Immature natural killer cell (primary cell): ENCODE measurements around the gene HMX1. TPM values are rescaled to one million over a fixed set of nuclear protein-coding genes. Genes with fewer than 3 reads are reported as not detected.

Experiments
- DNase-seq, 3 donors: peaks; one replicate each; pipeline ENCODE4 v3.0.0; 2022; ENCODE audit warnings: mixed read lengths in 1 of 3
- H3K27ac Mint-ChIP-seq, 6 donors: one replicate each; pipeline ENCODE4 v1.8.0; 2020; ENCODE audit warnings: mixed read lengths in 6 of 6, mild to moderate bottlenecking in 5 of 6, inconsistent platforms in 4 of 6, moderate library complexity in 3 of 6
- H3K27me3 Mint-ChIP-seq, 3 donors: one replicate each; pipeline ENCODE4 v1.8.0; 2020 to 2021; ENCODE audit warnings: low read depth in 3 of 3, mild to moderate bottlenecking in 3 of 3, mixed read lengths in 3 of 3, moderate library complexity in 3 of 3, inconsistent platforms in 1 of 3
- H3K36me3 Mint-ChIP-seq, 3 donors: one replicate each; pipeline ENCODE4 v1.8.0; 2020; ENCODE audit warnings: mixed read lengths in 3 of 3, inconsistent platforms in 2 of 3, mild to moderate bottlenecking in 2 of 3
- H3K4me1 Mint-ChIP-seq, 2 donors: one replicate each; pipeline ENCODE4 v1.8.0; 2020; ENCODE audit warnings: inconsistent platforms in 2 of 2, mild to moderate bottlenecking in 2 of 2, mixed read lengths in 2 of 2, moderate library complexity in 1 of 2
- H3K4me3 Mint-ChIP-seq, 5 donors: one replicate each; pipeline ENCODE4 v1.8.0; 2020; ENCODE audit warnings: mild to moderate bottlenecking in 5 of 5, mixed read lengths in 5 of 5, inconsistent platforms in 3 of 5, moderate library complexity in 3 of 5
- H3K9me3 Mint-ChIP-seq, 6 donors: one replicate each; pipeline ENCODE4 v1.8.0; 2020; ENCODE audit warnings: mild to moderate bottlenecking in 6 of 6, mixed read lengths in 6 of 6, inconsistent platforms in 4 of 6, moderate library complexity in 3 of 6
- polyA plus RNA-seq, 3 donors: library from polyadenylated mRNA; unstranded; fragments of 300-500 nt; fragmentation: Illumina TruSeq; gene quantifications; one replicate each; pipeline ENCODE4 v1.2.3, GENCODE V29; 2021

The HMX1 gene
- polyA plus RNA-seq, 3 donors from 2014 or later, result not detected

DNA sequence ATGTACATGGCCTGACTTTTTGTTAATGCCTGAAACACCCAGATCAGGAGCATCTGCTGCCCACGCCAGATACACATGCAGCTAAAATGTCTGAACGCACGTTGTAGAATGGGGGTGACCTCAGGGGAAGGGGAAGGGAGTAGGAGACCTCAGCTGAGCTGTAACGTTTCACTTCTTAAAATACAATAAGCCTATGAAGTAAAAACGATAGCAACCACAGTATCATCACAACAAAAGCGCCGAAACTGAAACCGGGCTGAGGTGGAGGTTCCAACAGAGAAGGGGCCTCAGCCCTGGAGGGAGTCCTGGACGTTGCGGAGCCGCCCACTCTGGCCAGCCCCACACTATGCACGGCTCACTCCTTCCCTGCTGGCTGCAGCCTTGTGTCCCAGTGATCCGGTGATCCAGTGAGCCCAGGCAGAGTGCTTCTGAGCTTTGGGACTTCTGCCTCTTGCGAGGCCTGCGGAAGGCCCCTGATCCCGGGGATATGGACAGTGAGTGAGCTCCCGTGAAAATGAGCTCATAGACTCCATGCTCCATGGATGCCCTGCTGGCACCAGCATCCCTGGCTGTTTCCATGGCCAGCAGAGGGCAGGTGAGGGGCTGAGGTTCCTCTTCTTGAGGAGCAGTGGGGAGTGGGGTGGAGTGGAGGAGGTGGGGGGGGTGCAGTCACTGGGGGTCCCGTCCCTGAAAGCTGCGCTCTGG, 52.0 kb downstream of the HMX1 start:
- H3K4me1 Mint-ChIP-seq, result no peaks in the 10 kb centered on the region
- no peak overlapping the region for H3K4me3 Mint-ChIP-seq
- H3K9me3 Mint-ChIP-seq, result no peaks in the 10 kb centered on the region
- H3K27ac Mint-ChIP-seq, result no peak overlapping the region
- DNase-seq, result no peak
- peaks cover 3 to 6% (median 6%) of the 10 kb centered on the region in 3 donors for H3K27me3 Mint-ChIP-seq
- H3K36me3 Mint-ChIP-seq, result no peaks in the 10 kb centered on the region

- Mint-ChIP-seq H3K4me3 (no peak overlapping the region), H3K9me3 (no peaks in the 10 kb centered on the region), H3K36me3 (no peaks in the 10 kb centered on the region), H3K27me3 (peaks cover 3 to 6% (median 6%) of the 10 kb centered on the region in 3 donors), H3K4me1 (no peaks in the 10 kb centered on the region), H3K27ac (no peak overlapping the region)
- DNase-seq, result no peak
These were observed 52.6 kb downstream of the HMX1 start for GRCh38 chr4:8819019-8819418.

DNA sequence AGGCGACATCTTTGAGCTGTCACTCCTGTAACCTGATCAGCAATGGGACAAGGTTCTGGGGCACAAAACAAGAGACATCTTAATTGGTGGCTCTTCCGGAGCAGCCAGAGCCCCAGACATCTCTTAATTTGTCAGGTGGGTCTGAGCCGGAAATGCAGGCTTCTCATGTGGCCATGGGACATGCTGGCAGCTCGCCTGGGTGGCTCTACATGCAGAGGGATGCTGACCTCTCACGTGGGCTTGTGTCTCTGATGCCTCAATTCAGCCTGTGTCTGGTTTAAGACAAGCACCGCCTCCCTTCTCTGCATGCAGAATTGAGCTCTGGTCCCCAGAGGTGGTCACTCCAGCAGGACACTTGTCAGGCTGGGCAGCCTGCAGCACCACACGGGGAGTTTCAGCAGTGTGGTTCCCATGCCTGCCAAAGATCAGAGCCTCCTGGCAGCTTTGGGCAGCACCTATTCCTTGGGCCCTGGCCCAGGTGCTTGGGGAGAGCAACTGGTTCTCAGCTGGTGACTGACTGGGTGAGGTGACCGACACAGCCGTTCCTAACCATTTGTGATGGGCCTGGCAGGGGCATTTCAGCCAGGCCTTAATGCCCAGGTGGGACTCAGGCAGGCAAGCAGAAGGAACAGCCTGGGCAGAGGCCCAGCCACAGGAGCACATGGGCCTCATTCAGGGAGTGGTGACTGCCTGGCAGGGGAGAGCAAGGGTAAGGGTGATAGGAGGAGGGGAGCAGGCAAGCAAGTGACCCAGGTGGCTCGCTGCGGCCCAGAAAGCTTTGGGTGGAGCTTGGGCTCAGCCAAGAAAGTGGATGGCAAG, 53.4 kb downstream of the HMX1 start:
- DNase-seq, result no peak
- H3K27ac Mint-ChIP-seq, result no peak overlapping the region
- H3K4me3 Mint-ChIP-seq, result no peak overlapping the region
- H3K9me3 Mint-ChIP-seq, result no peaks in the 10 kb centered on the region
- H3K27me3 Mint-ChIP-seq, result peaks cover 3 to 6% (median 6%) of the 10 kb centered on the region in 3 donors
- H3K36me3 Mint-ChIP-seq, result no peaks in the 10 kb centered on the region
- H3K4me1 Mint-ChIP-seq, result no peaks in the 10 kb centered on the region

DNA sequence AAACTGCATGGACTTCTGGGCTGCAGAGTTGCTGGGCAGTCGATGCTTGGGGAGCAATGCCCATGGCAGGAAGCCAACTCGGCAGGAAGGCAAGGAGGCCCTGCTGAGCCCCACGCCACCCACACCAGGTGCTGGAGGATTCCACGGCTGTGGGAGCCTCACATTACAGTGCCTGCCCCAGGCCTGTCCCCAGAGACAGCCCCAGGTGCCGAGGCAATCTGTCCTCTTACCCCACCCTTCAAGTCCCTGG, 53.9 kb downstream of the HMX1 start:
- no peaks in the 10 kb centered on the region for H3K36me3 Mint-ChIP-seq
- no peaks in the 10 kb centered on the region for H3K9me3 Mint-ChIP-seq
- no peak overlapping the region for H3K27ac Mint-ChIP-seq
- peaks cover 3 to 6% (median 5%) of the 10 kb centered on the region in 3 donors for H3K27me3 Mint-ChIP-seq
- DNase-seq, result no peak
- H3K4me1 Mint-ChIP-seq, result no peaks in the 10 kb centered on the region
- no peak overlapping the region for H3K4me3 Mint-ChIP-seq

- H3K27me3 Mint-ChIP-seq, result peaks cover 2 to 6% (median 3%) of the 10 kb centered on the region in 3 donors
- no peaks in the 10 kb centered on the region for H3K9me3 Mint-ChIP-seq
- DNase-seq, result no peak
- no peaks in the 10 kb centered on the region for H3K36me3 Mint-ChIP-seq
- no peak overlapping the region for H3K27ac Mint-ChIP-seq
- H3K4me3 Mint-ChIP-seq, result no peak overlapping the region
- H3K4me1 Mint-ChIP-seq, result no peaks in the 10 kb centered on the region
These were observed 54.4 kb downstream of the HMX1 start for GRCh38 chr4:8817096-8817812.
